Measurements from ENCODE around the gene ANKRD28.
"Not testable (repeated sequence)": the region's sequence is repeated elsewhere in the genome, so short reads cannot be mapped to it uniquely, and the experiment has no call there.

Gene ANKRD28

DNA sequence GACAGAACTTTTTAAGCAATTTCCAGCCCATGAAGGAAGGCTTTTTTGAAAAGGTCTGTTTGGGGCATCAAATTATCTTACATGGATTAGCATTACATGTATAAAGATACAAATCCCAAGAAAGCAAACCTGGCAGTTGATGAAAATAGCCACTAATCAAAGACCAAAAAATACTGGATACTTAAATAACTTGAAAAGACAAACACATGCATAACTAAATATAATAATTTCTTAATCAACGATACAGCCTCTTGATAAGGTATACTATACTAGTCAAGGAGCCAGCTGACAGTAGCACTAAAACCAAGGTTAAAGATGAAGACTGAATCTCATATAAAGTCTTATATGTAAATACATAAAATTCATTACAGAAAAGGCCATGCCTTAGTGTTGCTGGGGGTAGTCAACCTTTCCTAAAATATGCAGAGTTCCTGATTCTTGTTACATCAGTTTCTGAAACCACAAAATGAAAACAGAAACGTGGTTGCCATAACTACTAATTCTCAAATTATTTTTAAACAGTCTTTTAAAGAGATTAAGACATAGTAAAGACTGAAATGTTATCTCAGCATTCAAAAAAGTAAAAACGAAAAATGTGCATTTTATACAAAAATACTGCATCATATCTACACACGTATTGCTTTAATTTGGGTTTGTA is 2.0 kb downstream of the ANKRD28 start:
- DNase-seq (ENCODE audit: insufficient read length, low spot score): no peak
- TF ChIP-seq POLR2A (IDR thresholded peaks at IDR 0.05; ENCODE audit: low read depth, low read length): no peak
- peak; percentile 48 for FAIRE-seq

DNA sequence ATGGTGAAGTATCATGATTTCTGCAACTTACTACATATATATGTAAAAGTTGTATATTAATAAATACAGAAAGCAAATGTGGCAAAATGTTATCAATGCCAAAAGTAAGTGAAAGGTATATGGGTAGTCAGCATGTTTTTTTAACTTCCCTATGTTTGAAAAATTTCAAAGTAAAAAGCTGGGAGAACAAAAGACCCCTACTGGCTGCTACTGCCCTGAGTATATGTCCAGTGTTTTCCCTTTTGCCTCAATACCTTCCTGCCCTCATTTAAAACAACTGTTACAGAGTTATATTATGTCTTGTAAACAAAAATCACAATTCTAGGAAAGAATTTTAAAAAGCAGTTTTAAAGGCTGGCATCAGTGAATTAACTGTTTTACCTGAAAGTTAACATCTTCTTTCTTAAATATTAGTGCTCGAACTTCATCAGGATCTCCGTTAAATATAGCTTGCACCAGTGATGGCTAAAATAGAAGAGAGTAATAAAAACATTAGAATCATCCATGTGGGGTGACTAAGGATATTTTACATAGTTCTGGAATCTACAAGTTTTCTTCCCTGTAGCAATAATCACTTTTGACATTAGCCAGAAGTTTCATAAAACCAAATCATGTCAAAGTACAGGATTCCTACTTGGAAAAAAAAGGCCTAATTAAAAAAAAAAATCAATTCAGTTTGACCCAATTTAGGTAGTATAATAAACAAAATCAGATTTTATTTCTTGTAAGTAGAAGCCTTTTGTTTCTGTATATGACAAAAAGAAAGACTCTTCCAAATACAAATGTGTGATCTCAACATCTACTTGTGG is 2.7 kb downstream of the ANKRD28 start:
- DNase-seq (ENCODE audit: insufficient read length, low spot score) (no peak), FAIRE-seq (peak; percentile 45)
- TF ChIP-seq POLR2A (IDR thresholded peaks at IDR 0.05; ENCODE audit: low read depth, low read length): no peak

DNA sequence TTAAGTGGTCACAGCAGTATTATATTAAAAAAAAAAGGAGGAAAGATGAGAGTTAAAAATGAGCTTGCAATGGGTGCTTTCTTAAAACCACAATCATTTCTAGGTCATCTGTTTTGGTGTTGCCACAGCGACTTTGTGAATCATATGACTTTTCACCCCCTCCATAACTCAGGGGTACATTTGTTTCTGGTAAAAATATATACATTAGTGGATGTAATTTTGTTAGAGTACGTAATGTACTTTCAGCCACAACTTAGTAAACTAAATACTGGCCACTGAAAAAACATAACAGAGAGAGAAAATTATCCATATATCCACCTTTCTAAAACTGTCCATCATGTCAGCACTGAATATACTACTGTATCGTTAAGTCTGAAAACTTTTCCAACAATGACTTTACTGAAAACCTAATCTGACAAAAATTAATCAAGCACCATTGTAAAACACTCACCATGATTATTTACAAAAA is 3.4 kb downstream of the ANKRD28 start:
- FAIRE-seq: peak; percentile 88
- TF ChIP-seq POLR2A (IDR thresholded peaks at IDR 0.05; ENCODE audit: low read depth, low read length): no peak
- no peak for DNase-seq (ENCODE audit: insufficient read length, low spot score)

DNA sequence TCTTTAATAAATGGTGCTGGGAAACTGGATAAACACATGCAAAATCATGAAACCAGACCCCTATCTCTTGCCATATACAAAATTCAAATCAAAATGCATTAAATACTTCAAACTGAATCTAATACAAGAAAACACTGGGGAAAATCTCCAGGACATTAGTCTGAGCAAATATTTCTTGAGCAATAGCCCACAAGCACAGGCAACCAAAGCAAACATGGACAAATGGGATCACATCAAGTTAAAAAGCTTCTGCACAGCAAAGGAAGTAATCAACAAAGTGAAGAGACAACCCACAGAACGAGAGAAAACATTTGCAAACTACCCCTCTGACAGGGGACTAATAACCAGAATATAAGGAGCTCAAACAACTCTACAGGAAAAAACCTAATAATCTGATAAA is 6.3 kb downstream of the ANKRD28 start:
- TF ChIP-seq POLR2A (IDR thresholded peaks at IDR 0.05; ENCODE audit: low read depth, low read length): no peak
- DNase-seq (ENCODE audit: insufficient read length, low spot score): no peak
- FAIRE-seq: no peak

DNA sequence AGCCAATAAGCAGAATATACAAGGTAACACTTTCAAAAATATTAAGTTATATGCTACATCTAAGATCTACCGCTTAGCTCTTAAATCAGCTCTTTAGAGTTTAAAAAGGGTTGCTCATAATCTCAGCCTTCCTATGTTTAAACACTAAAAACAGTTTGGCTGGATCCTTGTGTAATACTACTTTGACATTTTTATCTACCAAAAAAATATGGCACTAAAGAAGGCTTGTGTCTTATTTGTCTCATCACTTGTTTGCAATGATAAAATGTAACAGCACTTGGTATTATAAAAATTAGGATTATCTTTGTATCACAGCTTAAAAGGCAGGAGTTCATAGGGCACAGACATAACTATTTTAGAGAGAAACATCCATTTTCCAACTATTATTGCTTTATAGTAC is 9.8 kb downstream of the ANKRD28 start:
- FAIRE-seq (no peak), DNase-seq (ENCODE audit: insufficient read length, low spot score) (no peak)
- no peak for TF ChIP-seq POLR2A (IDR thresholded peaks at IDR 0.05; ENCODE audit: low read depth, low read length)

DNA sequence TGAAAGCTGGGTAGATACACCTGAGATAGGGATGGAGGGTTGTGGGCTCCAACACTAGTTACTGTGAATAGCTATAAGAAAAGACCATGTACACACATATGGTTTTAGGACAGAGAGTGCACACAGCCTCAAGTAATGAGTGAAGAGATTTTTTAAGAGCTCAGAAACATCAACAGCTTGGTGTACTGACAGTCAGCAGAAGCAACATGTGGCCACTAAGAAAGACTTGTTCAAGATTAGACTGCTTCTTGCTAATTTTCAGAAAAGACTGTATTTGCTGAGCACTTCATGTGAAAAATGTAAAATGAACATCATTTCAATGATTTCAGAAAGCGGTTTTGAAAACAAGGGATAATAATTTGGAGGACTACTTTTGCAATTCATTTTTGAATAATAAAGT is 10.3 kb downstream of the ANKRD28 start:
- FAIRE-seq: peak; percentile 15
- DNase-seq (ENCODE audit: insufficient read length, low spot score): no peak
- no peak for TF ChIP-seq POLR2A (IDR thresholded peaks at IDR 0.05; ENCODE audit: low read depth, low read length)

DNA sequence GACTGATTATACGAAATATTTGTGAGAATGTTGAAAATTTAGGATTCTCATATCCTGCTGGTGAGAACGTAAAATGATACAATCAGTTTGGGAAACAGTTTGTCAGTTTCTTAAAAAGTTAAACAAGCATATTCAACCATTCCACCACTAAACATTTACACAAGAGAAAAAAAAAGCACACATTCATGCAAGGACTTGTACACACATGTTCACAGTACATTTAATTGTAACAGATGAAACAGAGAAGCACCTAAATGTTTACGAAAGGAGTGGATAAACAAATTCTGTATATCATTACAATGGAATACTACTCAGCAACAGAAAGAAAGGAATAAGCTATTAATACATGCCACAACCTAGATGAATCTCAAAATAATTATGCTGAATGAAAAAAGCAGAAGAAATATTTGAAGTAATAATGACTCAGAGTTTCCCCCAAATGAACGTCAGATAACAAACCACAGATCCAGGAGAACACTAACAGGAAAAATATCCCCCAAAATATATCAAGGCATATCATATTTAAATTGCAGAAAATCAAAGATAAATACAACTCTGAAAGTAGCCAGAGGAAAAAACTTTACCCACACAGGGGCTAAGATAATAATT is 14.3 kb downstream of the ANKRD28 start:
- DNase-seq (ENCODE audit: insufficient read length, low spot score) (no peak), FAIRE-seq (peak; percentile 91)
- no peak for TF ChIP-seq POLR2A (IDR thresholded peaks at IDR 0.05; ENCODE audit: low read depth, low read length)

DNA sequence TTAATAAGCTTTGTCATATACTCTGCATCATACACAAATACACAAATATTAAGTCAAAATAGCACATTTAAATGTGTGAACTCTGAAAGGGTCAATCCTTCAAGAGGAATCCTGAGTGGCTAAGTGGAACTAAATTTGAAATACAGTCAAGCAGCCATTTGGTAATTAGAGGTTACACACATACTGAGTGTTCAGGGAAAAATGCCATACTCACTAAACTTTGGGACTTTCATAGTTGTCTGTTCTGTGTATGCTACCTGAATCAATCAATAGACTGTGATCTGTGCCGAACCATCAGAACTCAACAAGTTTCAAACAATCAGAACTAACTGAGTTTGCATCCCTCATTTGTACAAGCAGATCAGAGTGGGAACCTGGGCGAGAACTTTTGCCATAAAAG is 15.3 kb downstream of the ANKRD28 start:
- FAIRE-seq: peak; percentile 78
- no peak for TF ChIP-seq POLR2A (IDR thresholded peaks at IDR 0.05; ENCODE audit: low read depth, low read length)
- DNase-seq (ENCODE audit: insufficient read length, low spot score): no peak

DNA sequence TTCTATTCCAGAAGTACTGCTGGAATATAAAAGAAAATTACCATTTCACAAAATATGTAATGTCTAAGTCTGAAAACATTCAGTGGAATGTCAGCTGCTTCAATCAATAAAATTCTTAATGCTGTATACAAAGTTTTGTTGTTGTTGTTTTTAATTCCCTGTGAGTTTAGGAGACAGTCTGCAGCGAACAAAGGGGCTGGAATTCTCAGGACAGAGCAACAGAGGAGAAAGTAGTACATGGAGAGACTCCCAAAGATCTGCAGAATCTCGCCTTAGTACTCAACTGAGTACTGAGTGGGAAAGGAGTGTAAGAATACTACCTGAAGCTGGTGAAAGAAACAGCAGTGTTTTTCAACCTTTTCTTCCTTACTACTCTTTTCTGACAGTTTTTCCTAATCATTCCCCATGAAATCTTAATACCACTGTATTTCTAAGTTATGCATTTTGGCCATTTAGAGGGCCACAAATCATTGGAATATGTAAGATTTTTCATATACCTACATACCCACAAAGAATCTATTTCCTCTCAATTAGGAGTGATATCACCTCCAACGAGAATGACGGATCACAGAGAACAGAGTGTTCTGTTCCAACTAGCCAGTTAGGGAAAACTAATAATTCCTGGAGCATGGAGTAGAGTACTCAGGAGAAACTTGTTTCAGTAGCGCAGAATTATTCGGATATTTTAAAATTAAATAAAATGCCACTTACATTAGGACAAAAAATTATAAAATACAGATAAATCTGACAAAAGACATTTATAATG is 16.0 kb downstream of the ANKRD28 start:
- FAIRE-seq (no peak), DNase-seq (ENCODE audit: insufficient read length, low spot score) (no peak)
- no peak for TF ChIP-seq POLR2A (IDR thresholded peaks at IDR 0.05; ENCODE audit: low read depth, low read length)

DNA sequence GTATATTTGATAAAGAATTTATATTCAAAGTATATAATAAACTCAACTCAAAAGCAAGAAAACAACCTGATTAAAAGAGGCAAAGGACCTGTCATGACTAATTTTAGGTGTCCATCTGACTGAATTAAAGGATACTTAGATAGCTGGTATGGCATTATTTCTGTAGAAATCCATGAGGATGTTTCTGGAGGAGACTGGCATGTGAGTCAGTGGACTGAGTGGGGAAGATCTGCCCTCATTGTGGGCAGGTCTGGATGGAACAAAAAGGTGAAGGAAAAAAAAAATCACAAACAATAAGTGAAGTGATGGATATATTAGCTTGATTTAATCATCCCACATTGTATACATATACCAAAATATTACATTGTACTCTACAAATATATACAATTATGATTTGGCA is 16.6 kb downstream of the ANKRD28 start:
- DNase-seq (ENCODE audit: insufficient read length, low spot score) (no peak), FAIRE-seq (no peak)
- TF ChIP-seq POLR2A (IDR thresholded peaks at IDR 0.05; ENCODE audit: low read depth, low read length): no peak

DNA sequence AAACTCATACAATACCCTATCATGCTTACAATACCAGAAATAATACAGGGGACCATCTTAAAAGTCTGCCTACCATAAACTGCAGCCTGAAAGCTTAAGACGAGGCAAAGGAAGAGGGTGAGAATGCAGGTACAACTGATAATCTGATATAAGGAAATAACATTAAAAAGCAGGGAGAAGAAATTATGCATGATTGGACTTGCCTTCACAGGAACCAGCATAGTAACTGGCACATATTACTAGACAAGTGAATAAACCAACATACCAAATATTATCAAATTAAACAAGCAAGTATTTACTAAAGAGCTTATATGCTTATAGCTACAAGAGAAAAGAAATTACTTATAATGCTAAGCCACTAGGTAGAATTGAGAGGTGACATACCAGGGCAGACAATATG is 18.7 kb downstream of the ANKRD28 start:
- TF ChIP-seq POLR2A (IDR thresholded peaks at IDR 0.05; ENCODE audit: low read depth, low read length): no peak
- FAIRE-seq (no peak), DNase-seq (ENCODE audit: insufficient read length, low spot score) (no peak)

DNA sequence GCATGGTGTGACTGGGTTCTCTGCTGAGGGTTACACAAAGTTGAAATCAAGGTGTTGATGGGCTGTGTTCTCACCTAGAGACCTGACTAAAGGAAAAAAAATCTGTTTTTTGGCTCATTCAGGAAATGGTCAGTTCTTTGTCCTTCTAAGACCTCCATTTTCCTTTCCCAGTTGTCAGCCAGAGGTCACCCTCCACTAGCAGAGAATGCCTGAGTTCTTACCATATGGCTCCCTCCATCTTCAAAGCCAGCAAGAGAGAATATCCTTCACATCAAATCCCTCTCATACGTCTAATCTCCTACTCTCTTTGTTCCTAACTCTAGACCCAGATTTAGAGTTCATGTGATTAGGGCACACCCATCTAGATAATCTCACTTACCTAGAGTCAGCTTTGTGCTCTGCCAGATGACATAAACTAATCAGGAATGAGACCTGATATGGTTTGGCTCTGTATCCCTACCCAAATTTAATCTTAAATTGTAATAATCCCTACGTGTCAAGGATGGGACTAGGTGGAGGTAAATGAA is 19.4 kb downstream of the ANKRD28 start:
- peak; percentile 71 for FAIRE-seq
- TF ChIP-seq POLR2A (IDR thresholded peaks at IDR 0.05; ENCODE audit: low read depth, low read length): no peak
- no peak for DNase-seq (ENCODE audit: insufficient read length, low spot score)

DNA sequence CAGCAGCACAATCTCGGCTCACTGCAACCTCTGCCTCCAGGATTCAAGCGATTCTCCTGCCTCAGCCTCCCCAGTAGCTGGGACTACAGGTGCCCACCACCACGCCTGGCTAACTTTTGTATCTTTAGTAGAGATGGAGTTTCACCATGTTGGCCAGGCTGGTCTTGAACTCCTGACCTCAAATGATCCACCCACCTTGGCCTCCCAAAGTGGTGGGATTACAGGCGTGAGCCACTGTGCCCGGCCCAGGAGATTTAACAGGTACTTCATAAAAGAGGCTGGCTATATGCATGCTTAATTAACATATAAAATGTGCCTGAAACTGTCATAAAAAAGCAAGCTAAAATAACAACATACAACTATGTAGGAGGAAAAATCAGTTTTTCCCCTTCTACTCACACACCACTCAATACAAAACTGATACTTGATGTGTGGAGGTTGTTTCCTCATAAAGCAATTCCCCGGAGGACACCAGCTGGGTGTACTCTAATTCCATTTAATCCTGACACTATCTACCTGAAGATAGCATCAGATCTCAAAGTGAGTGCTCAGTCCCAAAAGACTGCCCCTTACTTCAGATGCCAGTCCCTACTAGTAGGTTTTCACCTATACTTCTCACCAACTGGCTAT is 22.7 kb downstream of the ANKRD28 start:
- FAIRE-seq; DNase-seq (ENCODE audit: insufficient read length, low spot score): not testable (repeated sequence)
